OCI-LY7 (cell line): ENCODE measurements around the gene CKM. TPM values are rescaled to one million over a fixed set of nuclear protein-coding genes. Genes with fewer than 3 reads are reported as not detected.

Experiments used
- BruUV-seq: library from RNA; stranded (reverse); fragments of 400-500 nt; replicated peaks from 2 replicates; lab custom pipeline; 2021; lab: Mats Ljungman, UMichigan
- CTCF ChIA-PET: fragments of 300-600 bp; sonication (Branson Sonifier 250); formaldehyde crosslinking; loops from one replicate; lab custom pipeline; 2022; ENCODE audit warnings: antibody characterized with exemption; ENCODE audit not compliant: unreplicated experiment; lab: Charles Lee
- POLR2A ChIA-PET: fragments of 300-600 bp; sonication (Branson Sonifier 250); formaldehyde crosslinking; loops from one replicate; lab custom pipeline; 2022; ENCODE audit warnings: antibody characterized with exemption; lab: Charles Lee
- DNase-seq: peaks from one replicate; pipeline ENCODE4 v3.0.0-alpha.2; 2015; ENCODE audit warnings: low spot score
- H2AFZ ChIP-seq: fragments of 200-600 bp; sonication (generic), shearing (Covaris generic); 2 replicates; pipeline ENCODE4 v1.6.1; 2014; ENCODE audit warnings: mild to moderate bottlenecking, antibody characterized with exemption, low read length, moderate library complexity
- H3K27ac ChIP-seq: fragments of 200-600 bp; sonication (generic); 2 replicates; pipeline ENCODE4 v1.5.1; 2014; ENCODE audit warnings: mixed run types, low read depth, mild to moderate bottlenecking, moderate library complexity, low read length, inconsistent platforms; ENCODE audit not compliant: poor library complexity, severe bottlenecking
- H3K36me3 ChIP-seq: fragments of 200-600 bp; sonication (generic); 2 replicates; pipeline ENCODE4 v1.6.1; 2014; ENCODE audit warnings: mild to moderate bottlenecking, antibody characterized with exemption, low read length, moderate library complexity, mixed read lengths; ENCODE audit not compliant: insufficient read depth
- H3K4me1 ChIP-seq: fragments of 200-600 bp; sonication (generic); 2 replicates; pipeline ENCODE4 v1.5.1; 2014; ENCODE audit warnings: mild to moderate bottlenecking, low read length; ENCODE audit not compliant: insufficient read depth, poor library complexity, severe bottlenecking
- H3K4me2 ChIP-seq: fragments of 200-600 bp; sonication (generic); 2 replicates; pipeline ENCODE4 v1.6.1; 2014; ENCODE audit warnings: mild to moderate bottlenecking, low read length
- H3K4me3 ChIP-seq: fragments of 200-600 bp; sonication (generic); 2 replicates; pipeline ENCODE4 v1.5.1; 2014; ENCODE audit warnings: mild to moderate bottlenecking, low read depth, low read length; ENCODE audit not compliant: poor library complexity, severe bottlenecking
- H3K79me2 ChIP-seq: fragments of 200-600 bp; sonication (generic); 2 replicates; pipeline ENCODE4 v1.6.1; 2016; ENCODE audit warnings: low read depth, mild to moderate bottlenecking, low read length, moderate library complexity, mixed read lengths; ENCODE audit not compliant: insufficient read depth
- H3K9me2 ChIP-seq: fragments of 200-600 bp; sonication (generic); 2 replicates; pipeline ENCODE4 v1.6.1; 2016; ENCODE audit warnings: mild to moderate bottlenecking, low read length, mixed read lengths; ENCODE audit not compliant: insufficient read depth
- H3K9me3 ChIP-seq: fragments of 200-600 bp; sonication (generic); 2 replicates; pipeline ENCODE4 v1.6.1; 2014; ENCODE audit warnings: mild to moderate bottlenecking, mixed run types, low read length, mixed read lengths
- H4K20me1 ChIP-seq: fragments of 200-600 bp; sonication (generic); 2 replicates; pipeline ENCODE4 v1.6.1; 2014; ENCODE audit warnings: mild to moderate bottlenecking, antibody characterized with exemption, low read length, moderate library complexity, mixed read lengths; ENCODE audit not compliant: insufficient read depth
- EZH2phosphoT487 ChIP-seq: fragments of 200-600 bp; sonication (generic); IDR thresholded peaks from 2 replicates; pipeline ENCODE4 v1.6.1; 2018; ENCODE audit warnings: low read depth, borderline replicate concordance, mild to moderate bottlenecking, mixed run types, antibody characterized with exemption, low read length, moderate library complexity, mixed read lengths
- intact Hi-C: fragments of 100-400 bp; cut with micrococcal nuclease; formaldehyde crosslinking; loops from one replicate; pipeline ENCODE4 v1.10.0; 2022; ENCODE audit not compliant: unreplicated experiment
- total RNA-seq, 2 experiments: library from RNA; depleted of rRNA in 1 of 2; stranded (reverse); fragments of >200 nt in 1 of 2; shearing (Covaris generic) in 1 of 2; gene quantifications; 2 replicates each; pipeline ENCODE4 v1.2.3, GENCODE V29; 2014 to 2022
- TF ChIP-seq, protein P1 (sequence below): fragments of 200-600 bp; sonication (generic); conservative IDR thresholded peaks from 2 replicates; pipeline ENCODE4 v1.5.1; 2014; ENCODE audit warnings: mild to moderate bottlenecking, antibody characterized with exemption, low read length, moderate library complexity, mixed read lengths

Gene CKM
- total RNA-seq, 2 experiments from 2014 or later: not detected

GRCh38 chr19:45280471-45280961, 42.2 kb downstream of the CKM start:
- no peak for TF ChIP-seq EZH2phosphoT487
- TF ChIP-seq, protein P1, sequence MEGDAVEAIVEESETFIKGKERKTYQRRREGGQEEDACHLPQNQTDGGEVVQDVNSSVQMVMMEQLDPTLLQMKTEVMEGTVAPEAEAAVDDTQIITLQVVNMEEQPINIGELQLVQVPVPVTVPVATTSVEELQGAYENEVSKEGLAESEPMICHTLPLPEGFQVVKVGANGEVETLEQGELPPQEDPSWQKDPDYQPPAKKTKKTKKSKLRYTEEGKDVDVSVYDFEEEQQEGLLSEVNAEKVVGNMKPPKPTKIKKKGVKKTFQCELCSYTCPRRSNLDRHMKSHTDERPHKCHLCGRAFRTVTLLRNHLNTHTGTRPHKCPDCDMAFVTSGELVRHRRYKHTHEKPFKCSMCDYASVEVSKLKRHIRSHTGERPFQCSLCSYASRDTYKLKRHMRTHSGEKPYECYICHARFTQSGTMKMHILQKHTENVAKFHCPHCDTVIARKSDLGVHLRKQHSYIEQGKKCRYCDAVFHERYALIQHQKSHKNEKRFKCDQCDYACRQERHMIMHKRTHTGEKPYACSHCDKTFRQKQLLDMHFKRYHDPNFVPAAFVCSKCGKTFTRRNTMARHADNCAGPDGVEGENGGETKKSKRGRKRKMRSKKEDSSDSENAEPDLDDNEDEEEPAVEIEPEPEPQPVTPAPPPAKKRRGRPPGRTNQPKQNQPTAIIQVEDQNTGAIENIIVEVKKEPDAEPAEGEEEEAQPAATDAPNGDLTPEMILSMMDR: no peak
- H3K27ac ChIP-seq: no peak overlapping the region
- H3K79me2 ChIP-seq: no peaks in the 10 kb centered on the region
- CTCF ChIA-PET: no interaction called here
- H4K20me1 ChIP-seq: no peaks in the 10 kb centered on the region
- peaks cover 3% of the 10 kb centered on the region for H3K4me1 ChIP-seq
- POLR2A ChIA-PET: no interaction called here
- no peak for DNase-seq
- no peak overlapping the region for H2AFZ ChIP-seq
- H3K9me3 ChIP-seq: 0 out of 2 replicates have a peak, but pooled peaks cover 3% of the 10 kb centered on the region
- H3K4me3 ChIP-seq: no peak overlapping the region
- no peak overlapping the region for H3K4me2 ChIP-seq
- H3K36me3 ChIP-seq: peaks cover 26% of the 10 kb centered on the region
- H3K9me2 ChIP-seq: no peaks in the 10 kb centered on the region
- BruUV-seq: no TSS peak
- intact Hi-C loops: no loop called here

DNA sequence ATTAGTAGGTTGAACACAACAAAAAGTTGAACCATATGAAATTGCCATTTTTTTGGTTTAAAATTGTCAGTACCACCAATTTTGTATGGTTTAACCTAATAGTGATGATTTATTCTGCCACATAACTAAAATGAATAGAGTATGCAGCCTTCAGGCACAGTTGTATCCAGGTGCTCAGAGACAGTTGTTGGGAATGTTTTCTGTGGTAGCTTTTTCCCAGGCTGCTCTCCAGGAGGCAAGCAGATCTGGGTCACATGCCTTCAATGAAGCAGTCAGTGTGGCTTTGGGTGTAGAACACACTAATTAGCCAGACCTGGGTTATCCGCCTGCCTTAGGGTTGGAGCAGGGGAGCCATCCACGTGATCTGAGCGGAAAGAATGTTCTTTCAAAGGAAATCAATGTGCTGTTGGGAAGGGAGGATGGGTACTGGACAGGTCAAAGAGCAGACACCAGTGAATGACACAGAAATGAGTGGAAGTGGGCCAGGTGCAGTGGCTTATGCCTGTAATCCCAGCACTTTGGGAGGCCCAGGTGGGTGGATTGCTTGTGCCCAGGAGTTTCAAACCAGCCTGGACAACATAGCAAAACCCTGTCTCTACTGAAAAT, 43.0 kb downstream of the CKM start:
- H3K4me2 ChIP-seq: no peak overlapping the region
- TF ChIP-seq EZH2phosphoT487: no peak
- TF ChIP-seq, protein P1: no peak
- no peak overlapping the region for H3K27ac ChIP-seq
- no peak overlapping the region for H3K4me3 ChIP-seq
- no peaks in the 10 kb centered on the region for H4K20me1 ChIP-seq
- BruUV-seq: no TSS peak
- no peak overlapping the region for H2AFZ ChIP-seq
- H3K36me3 ChIP-seq: peaks cover 29% of the 10 kb centered on the region
- intact Hi-C loops: no loop called here
- H3K79me2 ChIP-seq: no peaks in the 10 kb centered on the region
- CTCF ChIA-PET: no interaction called here
- DNase-seq: no peak
- no peaks in the 10 kb centered on the region for H3K9me2 ChIP-seq
- H3K9me3 ChIP-seq: 0 out of 2 replicates have a peak, but pooled peaks cover 3% of the 10 kb centered on the region
- POLR2A ChIA-PET: no interaction called here
- H3K4me1 ChIP-seq: peaks cover 3% of the 10 kb centered on the region

DNA sequence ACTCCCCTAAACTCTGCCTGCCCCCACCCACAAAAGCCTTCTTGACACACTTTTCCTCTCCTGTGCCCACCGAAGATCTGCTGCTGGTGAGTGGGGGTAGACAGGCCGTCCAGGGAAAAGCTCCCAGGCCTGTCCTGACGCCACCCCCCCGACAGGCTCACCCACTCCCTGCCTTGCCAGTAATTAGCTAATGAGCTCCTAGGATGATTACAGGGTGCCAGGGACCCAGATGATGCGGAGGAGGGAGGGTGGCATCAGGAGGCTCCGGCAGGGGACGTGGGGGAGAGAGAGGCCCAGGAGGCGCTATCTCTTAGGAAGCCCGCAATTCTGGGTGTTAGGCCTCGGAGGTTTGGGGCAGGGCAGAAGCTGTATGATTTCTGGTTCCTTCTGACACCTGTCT, 44.6 kb downstream of the CKM start:
- Histone ChIP-seq H3K4me3 (no peak overlapping the region), H4K20me1 (no peaks in the 10 kb centered on the region), H3K9me3 (no peaks in the 10 kb centered on the region), H3K4me1 (peaks cover 3% of the 10 kb centered on the region), H3K79me2 (no peaks in the 10 kb centered on the region), H3K9me2 (no peaks in the 10 kb centered on the region), H3K36me3 (peaks cover 18% of the 10 kb centered on the region; the same call in 1 of the 2 replicates), H2AFZ (no peak overlapping the region), H3K4me2 (no peak overlapping the region), H3K27ac (no peak overlapping the region)
- TF ChIP-seq, protein P1: no peak
- no peak for TF ChIP-seq EZH2phosphoT487
- POLR2A ChIA-PET: no interaction called here
- intact Hi-C loops: no loop called here
- CTCF ChIA-PET: no interaction called here
- DNase-seq: no peak
- BruUV-seq: no TSS peak
